Upper lobe of left lung (tissue), 4 donors: Measurements from ENCODE around the gene GALNT8.

Experiments used
- EP300 ChIP-seq, 4 donors: sonication (generic); formaldehyde crosslinking; IDR thresholded peaks; one replicate each; pipeline ENCODE4 v1.5.1; 2017; ENCODE audit warnings: antibody characterized with exemption in 4 of 4, control low read depth in 2 of 4
- POLR2A ChIP-seq, 4 donors: fragments of 450-650 bp; IDR thresholded peaks; one replicate each; pipeline ENCODE4 v1.5.1; 2016 to 2017; ENCODE audit warnings: antibody characterized with exemption in 4 of 4, mild to moderate bottlenecking in 2 of 4
- POLR2AphosphoS5 ChIP-seq, 2 donors: sonication (generic); formaldehyde crosslinking; IDR thresholded peaks; one replicate each; pipeline ENCODE4 v1.5.1; 2017; ENCODE audit warnings: antibody characterized with exemption in 2 of 2
- TF ChIP-seq, protein P1 (sequence below), 6 experiments: fragments of 450-650 bp in 4 of 6; fragments of 200-600 bp in 2 of 6; sonication (generic) in 2 of 6; IDR thresholded peaks; one replicate each; pipeline ENCODE4 v1.5.1; 2016 to 2019; ENCODE audit warnings: antibody characterized with exemption in 6 of 6

DNA sequence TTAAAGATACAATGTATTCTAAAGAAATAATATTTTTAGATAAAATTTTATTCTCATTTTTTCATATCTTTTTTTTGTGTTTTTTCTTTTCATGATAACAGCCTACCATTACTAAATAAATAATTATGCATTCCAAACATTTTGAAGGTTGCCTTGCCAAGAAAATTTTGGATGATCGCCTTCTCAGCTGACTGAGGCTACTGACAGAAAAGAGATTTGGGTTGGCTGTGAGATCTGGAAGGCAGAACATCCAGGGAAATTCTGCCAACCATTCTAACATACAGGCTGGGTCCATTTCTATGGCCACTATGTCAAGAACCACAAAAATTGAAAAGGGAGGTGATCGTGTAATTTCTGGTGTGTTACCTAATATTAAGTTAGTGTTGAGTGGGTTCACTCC, 48.1 kb downstream of the GALNT8 start:
- no peak for TF ChIP-seq POLR2A (IDR thresholded peaks at IDR 0.05)
- TF ChIP-seq, protein P1, sequence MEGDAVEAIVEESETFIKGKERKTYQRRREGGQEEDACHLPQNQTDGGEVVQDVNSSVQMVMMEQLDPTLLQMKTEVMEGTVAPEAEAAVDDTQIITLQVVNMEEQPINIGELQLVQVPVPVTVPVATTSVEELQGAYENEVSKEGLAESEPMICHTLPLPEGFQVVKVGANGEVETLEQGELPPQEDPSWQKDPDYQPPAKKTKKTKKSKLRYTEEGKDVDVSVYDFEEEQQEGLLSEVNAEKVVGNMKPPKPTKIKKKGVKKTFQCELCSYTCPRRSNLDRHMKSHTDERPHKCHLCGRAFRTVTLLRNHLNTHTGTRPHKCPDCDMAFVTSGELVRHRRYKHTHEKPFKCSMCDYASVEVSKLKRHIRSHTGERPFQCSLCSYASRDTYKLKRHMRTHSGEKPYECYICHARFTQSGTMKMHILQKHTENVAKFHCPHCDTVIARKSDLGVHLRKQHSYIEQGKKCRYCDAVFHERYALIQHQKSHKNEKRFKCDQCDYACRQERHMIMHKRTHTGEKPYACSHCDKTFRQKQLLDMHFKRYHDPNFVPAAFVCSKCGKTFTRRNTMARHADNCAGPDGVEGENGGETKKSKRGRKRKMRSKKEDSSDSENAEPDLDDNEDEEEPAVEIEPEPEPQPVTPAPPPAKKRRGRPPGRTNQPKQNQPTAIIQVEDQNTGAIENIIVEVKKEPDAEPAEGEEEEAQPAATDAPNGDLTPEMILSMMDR (IDR thresholded peaks at IDR 0.05): no peak
- no peak for TF ChIP-seq POLR2AphosphoS5 (IDR thresholded peaks at IDR 0.05)
- no peak for TF ChIP-seq EP300 (IDR thresholded peaks at IDR 0.05)
